Measurements from ENCODE around the gene SLC39A10.

The SLC39A10 gene

GRCh38 chr2:195766691-195767090, 109.7 kb downstream of the SLC39A10 start:
- ChIA-PET CTCF (interaction anchor here (1.9 kb wide), 1 partner anchor 172 kb away, joined by 4 read pairs; no protein-coding TSS in a partner anchor), POLR2A (no interaction called here)
- H3K4me3 ChIP-seq (ENCODE audit: low read depth, low read length) = no peak overlapping the region
- DNase-seq (ENCODE audit: low read depth, low spot score) = no peak
- no peak for TF ChIP-seq CTCF (IDR thresholded peaks at IDR 0.05; ENCODE audit: insufficient read depth, low read length, missing control alignments)

GRCh38 chr2:195768431-195768830, 111.4 kb downstream of the SLC39A10 start:
- CTCF ChIA-PET = no interaction called here
- no peak for TF ChIP-seq CTCF (IDR thresholded peaks at IDR 0.05; ENCODE audit: insufficient read depth, low read length, missing control alignments)
- POLR2A ChIA-PET = no interaction called here
- no peak overlapping the region for H3K4me3 ChIP-seq (ENCODE audit: low read depth, low read length)
- DNase-seq (ENCODE audit: low read depth, low spot score) = no peak

- ChIA-PET CTCF (no interaction called here), POLR2A (no interaction called here)
- no peak for TF ChIP-seq CTCF (IDR thresholded peaks at IDR 0.05; ENCODE audit: insufficient read depth, low read length, missing control alignments)
- DNase-seq (ENCODE audit: low read depth, low spot score) = no peak
- H3K4me3 ChIP-seq (ENCODE audit: low read depth, low read length) = no peak overlapping the region
Observed at GRCh38 chr2:195769975-195770374, 112.9 kb downstream of the SLC39A10 start.

GRCh38 chr2:195779491-195779890, 122.5 kb downstream of the SLC39A10 start:
- no peak for TF ChIP-seq CTCF (IDR thresholded peaks at IDR 0.05; ENCODE audit: insufficient read depth, low read length, missing control alignments)
- H3K4me3 ChIP-seq (ENCODE audit: low read depth, low read length) = no peak overlapping the region
- ChIA-PET POLR2A (no interaction called here), CTCF (no interaction called here)
- no peak for DNase-seq (ENCODE audit: low read depth, low spot score)

- ChIA-PET CTCF (no interaction called here), POLR2A (no interaction called here)
- DNase-seq (ENCODE audit: low read depth, low spot score) = no peak
- no peak for TF ChIP-seq CTCF (IDR thresholded peaks at IDR 0.05; ENCODE audit: insufficient read depth, low read length, missing control alignments)
- H3K4me3 ChIP-seq (ENCODE audit: low read depth, low read length) = no peak overlapping the region
Observed at GRCh38 chr2:195782156-195782555, 125.1 kb downstream of the SLC39A10 start.
